Measurements from ENCODE around the gene THSD4. TPM values are rescaled to one million over a fixed set of nuclear protein-coding genes. Genes with fewer than 3 reads are reported as not detected.

Gene THSD4
- total and polyA plus RNA-seq, 2 donors (not counting 1 experiment from before 2014, with no cell fraction given), result 43.1 to 95.5 TPM

DNA sequence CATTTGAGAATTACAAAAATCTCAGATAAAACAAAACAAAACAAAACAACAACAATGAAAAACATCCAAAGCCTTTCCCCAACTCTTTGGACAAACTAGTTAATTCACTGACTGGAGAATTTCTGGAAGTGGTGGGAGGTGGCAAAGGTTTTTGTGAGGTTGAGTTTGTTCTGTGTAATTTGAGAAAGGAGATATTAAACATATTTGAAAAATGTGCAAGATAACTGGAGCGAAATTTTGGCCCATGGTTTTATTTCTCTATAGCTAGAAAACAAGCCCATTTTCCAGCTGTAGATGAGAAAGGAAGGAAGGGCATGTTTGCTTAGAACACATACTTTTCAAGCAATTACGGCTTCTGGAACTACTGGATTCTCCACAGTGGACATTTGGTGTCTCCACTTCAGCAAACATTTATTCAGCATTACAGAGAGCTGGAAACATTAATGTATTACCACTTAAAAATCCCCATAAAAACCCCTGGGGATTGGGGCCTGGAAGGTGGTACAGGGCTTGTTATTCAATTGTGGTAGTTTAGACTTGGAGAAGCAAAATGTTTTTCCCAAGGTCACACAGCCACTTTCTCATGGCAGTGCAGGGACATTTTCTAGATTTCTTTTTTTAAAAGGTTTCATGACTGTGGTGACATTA, 135.8 kb downstream of the THSD4 start:
- Histone ChIP-seq H3K36me3 (ENCODE audit: control insufficient read depth, insufficient read depth, low read length) (peaks cover 2% of the 10 kb centered on the region), H3K4me2 (ENCODE audit: extremely low read depth, insufficient read depth, low read length) (no peak overlapping the region), H3K9me3 (ENCODE audit: control insufficient read depth, insufficient read depth, low read depth, low read length) (no peaks in the 10 kb centered on the region), H3K4me3 (replicated peaks in 1 of 4; ENCODE audit: control extremely low read depth in 1 of 4, insufficient read depth in 1 of 4, low read depth in 3 of 4, low read length in 4 of 4) (no peak overlapping the region), H3K9ac (ENCODE audit: insufficient read depth, low read length) (no peak overlapping the region), H3K27me3 (ENCODE audit: control insufficient read depth, insufficient read depth, low read length) (no peaks in the 10 kb centered on the region), H3K79me2 (ENCODE audit: control insufficient read depth, insufficient read depth, low read length) (no peaks in the 10 kb centered on the region), H3K4me1 (ENCODE audit: control insufficient read depth, extremely low read depth, insufficient read depth, low read length) (no peaks in the 10 kb centered on the region), H2AFZ (ENCODE audit: low read length) (no peak overlapping the region), H3K27ac (ENCODE audit: insufficient read depth, low read length) (no peak overlapping the region), H4K20me1 (ENCODE audit: control insufficient read depth, extremely low read depth, insufficient read depth, low read length) (no peaks in the 10 kb centered on the region)
- TF ChIP-seq EZH2 (IDR thresholded peaks at IDR 0.05; ENCODE audit: low read length, missing control alignments), result no peak
- TF ChIP-seq, protein P1, sequence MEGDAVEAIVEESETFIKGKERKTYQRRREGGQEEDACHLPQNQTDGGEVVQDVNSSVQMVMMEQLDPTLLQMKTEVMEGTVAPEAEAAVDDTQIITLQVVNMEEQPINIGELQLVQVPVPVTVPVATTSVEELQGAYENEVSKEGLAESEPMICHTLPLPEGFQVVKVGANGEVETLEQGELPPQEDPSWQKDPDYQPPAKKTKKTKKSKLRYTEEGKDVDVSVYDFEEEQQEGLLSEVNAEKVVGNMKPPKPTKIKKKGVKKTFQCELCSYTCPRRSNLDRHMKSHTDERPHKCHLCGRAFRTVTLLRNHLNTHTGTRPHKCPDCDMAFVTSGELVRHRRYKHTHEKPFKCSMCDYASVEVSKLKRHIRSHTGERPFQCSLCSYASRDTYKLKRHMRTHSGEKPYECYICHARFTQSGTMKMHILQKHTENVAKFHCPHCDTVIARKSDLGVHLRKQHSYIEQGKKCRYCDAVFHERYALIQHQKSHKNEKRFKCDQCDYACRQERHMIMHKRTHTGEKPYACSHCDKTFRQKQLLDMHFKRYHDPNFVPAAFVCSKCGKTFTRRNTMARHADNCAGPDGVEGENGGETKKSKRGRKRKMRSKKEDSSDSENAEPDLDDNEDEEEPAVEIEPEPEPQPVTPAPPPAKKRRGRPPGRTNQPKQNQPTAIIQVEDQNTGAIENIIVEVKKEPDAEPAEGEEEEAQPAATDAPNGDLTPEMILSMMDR (conservative IDR thresholded peaks at IDR 0.05 in 1 of 2, IDR thresholded peaks at IDR 0.05 in 1 of 2; ENCODE audit: low read depth in 1 of 2, low read length in 2 of 2), result no peak
- DNase-seq (ENCODE audit: low read depth in 2 of 2), result no peak

DNA sequence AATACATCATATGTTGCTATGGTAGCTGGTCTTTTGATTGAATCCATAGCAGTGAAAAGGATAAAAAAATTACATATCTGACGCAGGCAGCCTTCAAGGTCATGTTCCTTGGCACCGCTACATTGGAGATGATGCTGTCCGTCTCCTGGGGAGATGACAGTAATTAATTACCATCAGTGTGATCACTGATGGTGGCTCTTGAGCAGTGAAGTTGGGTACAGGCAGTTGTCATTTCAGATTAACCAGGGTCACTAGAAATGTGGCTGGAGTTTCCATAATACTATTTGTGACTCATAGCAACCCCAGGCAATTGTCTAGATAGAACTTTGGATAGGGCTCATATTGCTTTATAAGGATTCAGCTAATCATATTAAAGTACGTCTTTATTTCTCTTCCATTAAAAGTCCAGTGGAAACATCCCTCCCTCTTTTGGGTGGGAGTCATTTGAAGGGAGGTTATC, 136.3 kb downstream of the THSD4 start:
- TF ChIP-seq, protein P1 (conservative IDR thresholded peaks at IDR 0.05 in 1 of 2, IDR thresholded peaks at IDR 0.05 in 1 of 2; ENCODE audit: low read depth in 1 of 2, low read length in 2 of 2), result no peak
- no peak for TF ChIP-seq EZH2 (IDR thresholded peaks at IDR 0.05; ENCODE audit: low read length, missing control alignments)

DNA sequence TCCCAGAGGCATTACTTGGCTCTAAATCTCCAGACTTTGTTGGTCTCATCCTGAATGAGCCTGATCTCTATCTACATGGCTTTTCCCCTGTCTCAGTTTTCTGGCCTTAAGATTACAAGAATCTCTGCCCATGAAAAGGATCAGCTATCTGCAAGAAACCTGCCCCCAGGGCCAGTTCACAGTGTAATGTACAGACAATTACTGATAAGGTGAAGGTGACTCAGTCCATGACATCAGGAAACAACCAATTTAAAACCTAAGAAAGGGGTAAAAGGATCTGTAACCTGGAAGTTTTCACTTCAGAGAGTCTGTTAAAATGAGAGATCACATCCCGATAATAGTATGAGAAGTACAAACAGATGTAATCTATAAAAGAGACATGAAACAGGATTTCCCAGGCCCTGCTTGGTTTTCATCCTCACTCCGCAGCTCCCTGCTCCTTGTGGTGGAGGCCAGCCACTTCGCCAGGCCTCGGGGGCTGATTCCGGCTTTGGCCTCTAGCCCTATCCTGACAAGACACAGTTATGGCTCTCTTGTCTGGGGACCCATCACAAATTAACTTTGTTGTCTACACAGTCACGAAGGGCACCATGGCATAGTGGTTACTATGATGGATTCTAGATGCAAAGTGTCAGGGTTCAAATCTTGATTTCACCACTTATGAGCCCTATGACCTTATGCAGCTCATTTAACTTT, 136.9 kb downstream of the THSD4 start:
- no peak overlapping the region for H2AFZ ChIP-seq (ENCODE audit: low read length)
- H4K20me1 ChIP-seq (ENCODE audit: control insufficient read depth, extremely low read depth, insufficient read depth, low read length), result no peaks in the 10 kb centered on the region
- H3K4me1 ChIP-seq (ENCODE audit: control insufficient read depth, extremely low read depth, insufficient read depth, low read length), result no peaks in the 10 kb centered on the region
- H3K9me3 ChIP-seq (ENCODE audit: control insufficient read depth, insufficient read depth, low read depth, low read length), result no peaks in the 10 kb centered on the region
- peak in 1 of 2 donors; percentile 61 for DNase-seq (ENCODE audit: low read depth in 2 of 2)
- H3K27ac ChIP-seq (ENCODE audit: insufficient read depth, low read length), result no peak overlapping the region
- no peak overlapping the region for H3K4me2 ChIP-seq (ENCODE audit: extremely low read depth, insufficient read depth, low read length)
- no peak overlapping the region for H3K4me3 ChIP-seq (replicated peaks in 1 of 4; ENCODE audit: control extremely low read depth in 1 of 4, insufficient read depth in 1 of 4, low read depth in 3 of 4, low read length in 4 of 4)
- H3K27me3 ChIP-seq (ENCODE audit: control insufficient read depth, insufficient read depth, low read length), result no peaks in the 10 kb centered on the region
- no peak overlapping the region for H3K9ac ChIP-seq (ENCODE audit: insufficient read depth, low read length)
- no peaks in the 10 kb centered on the region for H3K79me2 ChIP-seq (ENCODE audit: control insufficient read depth, insufficient read depth, low read length)
- H3K36me3 ChIP-seq (ENCODE audit: control insufficient read depth, insufficient read depth, low read length), result peaks cover 7% of the 10 kb centered on the region
- TF ChIP-seq, protein P1 (conservative IDR thresholded peaks at IDR 0.05 in 1 of 2, IDR thresholded peaks at IDR 0.05 in 1 of 2; ENCODE audit: low read depth in 1 of 2, low read length in 2 of 2), result no peak
- no peak for TF ChIP-seq EZH2 (IDR thresholded peaks at IDR 0.05; ENCODE audit: low read length, missing control alignments)

More for the DNA sequence above, 136.3 kb downstream of the THSD4 start:
- H3K4me1 ChIP-seq (ENCODE audit: control insufficient read depth, extremely low read depth, insufficient read depth, low read length), result no peaks in the 10 kb centered on the region
- no peak overlapping the region for H3K27ac ChIP-seq (ENCODE audit: insufficient read depth, low read length)
- no peaks in the 10 kb centered on the region for H4K20me1 ChIP-seq (ENCODE audit: control insufficient read depth, extremely low read depth, insufficient read depth, low read length)
- H3K27me3 ChIP-seq (ENCODE audit: control insufficient read depth, insufficient read depth, low read length), result no peaks in the 10 kb centered on the region
- no peaks in the 10 kb centered on the region for H3K79me2 ChIP-seq (ENCODE audit: control insufficient read depth, insufficient read depth, low read length)
- H2AFZ ChIP-seq (ENCODE audit: low read length), result no peak overlapping the region
- no peak overlapping the region for H3K4me3 ChIP-seq (replicated peaks in 1 of 4; ENCODE audit: control extremely low read depth in 1 of 4, insufficient read depth in 1 of 4, low read depth in 3 of 4, low read length in 4 of 4)
- no peaks in the 10 kb centered on the region for H3K9me3 ChIP-seq (ENCODE audit: control insufficient read depth, insufficient read depth, low read depth, low read length)
- peak in 1 of 2 donors; percentile 38 for DNase-seq (ENCODE audit: low read depth in 2 of 2)
- H3K4me2 ChIP-seq (ENCODE audit: extremely low read depth, insufficient read depth, low read length), result no peak overlapping the region
- peaks cover 4% of the 10 kb centered on the region for H3K36me3 ChIP-seq (ENCODE audit: control insufficient read depth, insufficient read depth, low read length)
- H3K9ac ChIP-seq (ENCODE audit: insufficient read depth, low read length), result no peak overlapping the region

All from fibroblast of lung (primary cell).